Measurements from ENCODE around the gene BCDIN3D.

GRCh38 chr12:49806321-49806813 lies 36.5 kb downstream of the BCDIN3D start:
- TF ChIP-seq POLR2AphosphoS5 (IDR thresholded peaks at IDR 0.05; ENCODE audit: low read depth, low read length): no peak
- TF ChIP-seq, protein P1, sequence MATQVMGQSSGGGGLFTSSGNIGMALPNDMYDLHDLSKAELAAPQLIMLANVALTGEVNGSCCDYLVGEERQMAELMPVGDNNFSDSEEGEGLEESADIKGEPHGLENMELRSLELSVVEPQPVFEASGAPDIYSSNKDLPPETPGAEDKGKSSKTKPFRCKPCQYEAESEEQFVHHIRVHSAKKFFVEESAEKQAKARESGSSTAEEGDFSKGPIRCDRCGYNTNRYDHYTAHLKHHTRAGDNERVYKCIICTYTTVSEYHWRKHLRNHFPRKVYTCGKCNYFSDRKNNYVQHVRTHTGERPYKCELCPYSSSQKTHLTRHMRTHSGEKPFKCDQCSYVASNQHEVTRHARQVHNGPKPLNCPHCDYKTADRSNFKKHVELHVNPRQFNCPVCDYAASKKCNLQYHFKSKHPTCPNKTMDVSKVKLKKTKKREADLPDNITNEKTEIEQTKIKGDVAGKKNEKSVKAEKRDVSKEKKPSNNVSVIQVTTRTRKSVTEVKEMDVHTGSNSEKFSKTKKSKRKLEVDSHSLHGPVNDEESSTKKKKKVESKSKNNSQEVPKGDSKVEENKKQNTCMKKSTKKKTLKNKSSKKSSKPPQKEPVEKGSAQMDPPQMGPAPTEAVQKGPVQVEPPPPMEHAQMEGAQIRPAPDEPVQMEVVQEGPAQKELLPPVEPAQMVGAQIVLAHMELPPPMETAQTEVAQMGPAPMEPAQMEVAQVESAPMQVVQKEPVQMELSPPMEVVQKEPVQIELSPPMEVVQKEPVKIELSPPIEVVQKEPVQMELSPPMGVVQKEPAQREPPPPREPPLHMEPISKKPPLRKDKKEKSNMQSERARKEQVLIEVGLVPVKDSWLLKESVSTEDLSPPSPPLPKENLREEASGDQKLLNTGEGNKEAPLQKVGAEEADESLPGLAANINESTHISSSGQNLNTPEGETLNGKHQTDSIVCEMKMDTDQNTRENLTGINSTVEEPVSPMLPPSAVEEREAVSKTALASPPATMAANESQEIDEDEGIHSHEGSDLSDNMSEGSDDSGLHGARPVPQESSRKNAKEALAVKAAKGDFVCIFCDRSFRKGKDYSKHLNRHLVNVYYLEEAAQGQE (IDR thresholded peaks at IDR 0.05; ENCODE audit: insufficient read depth in 1 of 2, low read depth in 2 of 2, low read length in 2 of 2): no peak
